ENCODE results near the gene SLC12A5. TPM values are rescaled to one million over a fixed set of nuclear protein-coding genes. Genes with fewer than 3 reads are reported as not detected.

The SLC12A5 gene
- total RNA-seq, 1 donor from 2014 or later: not detected

DNA sequence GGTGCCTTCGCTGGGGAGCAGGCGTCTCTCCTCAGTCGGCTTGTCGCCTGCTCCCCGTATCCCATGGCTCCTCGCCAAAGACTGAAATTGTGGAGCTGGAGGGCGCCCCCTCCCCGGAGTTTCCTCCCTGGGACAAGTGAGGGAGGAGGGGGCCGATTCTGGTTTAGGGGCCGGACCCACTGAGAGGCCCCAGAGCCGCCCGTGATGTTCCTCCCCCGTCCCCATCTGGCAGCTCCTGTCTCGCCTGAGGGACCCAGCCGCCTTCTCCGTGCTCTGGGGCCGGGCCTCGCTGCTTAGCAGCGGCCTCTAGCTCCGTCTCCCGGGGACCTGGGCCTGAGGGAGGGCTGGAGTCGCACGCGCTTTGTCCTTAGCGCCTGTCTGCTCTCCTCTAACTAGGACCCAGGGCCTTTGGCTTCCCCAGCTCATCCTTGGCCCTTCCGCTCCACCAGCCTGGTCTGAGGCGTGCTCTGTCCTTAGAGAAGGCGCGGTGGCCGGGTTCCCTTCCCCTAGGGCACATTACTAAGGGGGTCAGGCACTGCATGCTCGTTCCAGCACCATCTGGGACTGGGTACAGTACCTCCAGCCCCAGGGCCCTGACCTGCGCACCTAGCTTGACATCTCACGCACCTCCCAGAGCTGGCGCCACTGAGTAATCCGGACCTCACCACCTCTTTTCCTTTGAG is 29.7 kb downstream of the SLC12A5 start:
- TF ChIP-seq, protein P1, sequence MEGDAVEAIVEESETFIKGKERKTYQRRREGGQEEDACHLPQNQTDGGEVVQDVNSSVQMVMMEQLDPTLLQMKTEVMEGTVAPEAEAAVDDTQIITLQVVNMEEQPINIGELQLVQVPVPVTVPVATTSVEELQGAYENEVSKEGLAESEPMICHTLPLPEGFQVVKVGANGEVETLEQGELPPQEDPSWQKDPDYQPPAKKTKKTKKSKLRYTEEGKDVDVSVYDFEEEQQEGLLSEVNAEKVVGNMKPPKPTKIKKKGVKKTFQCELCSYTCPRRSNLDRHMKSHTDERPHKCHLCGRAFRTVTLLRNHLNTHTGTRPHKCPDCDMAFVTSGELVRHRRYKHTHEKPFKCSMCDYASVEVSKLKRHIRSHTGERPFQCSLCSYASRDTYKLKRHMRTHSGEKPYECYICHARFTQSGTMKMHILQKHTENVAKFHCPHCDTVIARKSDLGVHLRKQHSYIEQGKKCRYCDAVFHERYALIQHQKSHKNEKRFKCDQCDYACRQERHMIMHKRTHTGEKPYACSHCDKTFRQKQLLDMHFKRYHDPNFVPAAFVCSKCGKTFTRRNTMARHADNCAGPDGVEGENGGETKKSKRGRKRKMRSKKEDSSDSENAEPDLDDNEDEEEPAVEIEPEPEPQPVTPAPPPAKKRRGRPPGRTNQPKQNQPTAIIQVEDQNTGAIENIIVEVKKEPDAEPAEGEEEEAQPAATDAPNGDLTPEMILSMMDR (IDR thresholded peaks at IDR 0.05; ENCODE audit: insufficient read depth, low read length, severe bottlenecking): no peak
- no peak for DNase-seq (ENCODE audit: low read depth)
- Histone ChIP-seq H3K4me3 (ENCODE audit: low read depth, low read length) (no peak overlapping the region), H3K27me3 (ENCODE audit: control insufficient read depth, insufficient read depth, low read length) (peaks cover 15% of the 10 kb centered on the region), H3K36me3 (ENCODE audit: control insufficient read depth, insufficient read depth, low read length) (peaks cover 5% of the 10 kb centered on the region)
- FAIRE-seq: no peak

DNA sequence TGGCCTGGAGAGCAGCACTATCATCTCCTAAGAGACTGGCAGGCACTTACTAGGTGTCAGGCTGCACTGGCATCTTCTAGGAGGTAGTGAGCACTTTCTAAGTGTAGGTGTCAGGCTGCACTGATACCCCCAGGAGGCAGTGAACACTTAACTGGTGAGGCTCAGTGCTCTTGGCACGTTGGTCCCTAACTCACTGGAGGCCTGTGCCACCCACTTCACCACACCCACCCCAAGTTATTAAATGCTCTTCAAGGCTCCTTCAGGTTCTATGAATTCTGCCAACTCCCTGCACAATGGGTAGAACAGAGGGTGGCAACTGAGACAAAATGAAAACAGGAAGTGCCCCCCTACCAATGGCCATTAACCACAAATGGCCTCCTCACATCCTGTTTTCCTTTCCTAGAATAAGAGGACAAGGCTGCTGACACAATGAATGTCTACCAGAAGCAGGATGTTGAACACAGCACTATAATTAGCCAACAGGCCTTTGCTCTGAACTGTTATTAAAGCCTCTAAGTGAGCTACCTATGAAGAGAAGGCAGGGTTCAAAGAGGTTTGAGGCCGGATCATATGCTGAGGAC is 31.4 kb downstream of the SLC12A5 start:
- Histone ChIP-seq H3K36me3 (ENCODE audit: control insufficient read depth, insufficient read depth, low read length) (peaks cover 15% of the 10 kb centered on the region), H3K4me3 (ENCODE audit: low read depth, low read length) (no peak overlapping the region), H3K27me3 (ENCODE audit: control insufficient read depth, insufficient read depth, low read length) (peaks cover 15% of the 10 kb centered on the region)
- FAIRE-seq (no peak), DNase-seq (ENCODE audit: low read depth) (no peak)
- TF ChIP-seq, protein P1 (IDR thresholded peaks at IDR 0.05; ENCODE audit: insufficient read depth, low read length, severe bottlenecking): no peak

DNA sequence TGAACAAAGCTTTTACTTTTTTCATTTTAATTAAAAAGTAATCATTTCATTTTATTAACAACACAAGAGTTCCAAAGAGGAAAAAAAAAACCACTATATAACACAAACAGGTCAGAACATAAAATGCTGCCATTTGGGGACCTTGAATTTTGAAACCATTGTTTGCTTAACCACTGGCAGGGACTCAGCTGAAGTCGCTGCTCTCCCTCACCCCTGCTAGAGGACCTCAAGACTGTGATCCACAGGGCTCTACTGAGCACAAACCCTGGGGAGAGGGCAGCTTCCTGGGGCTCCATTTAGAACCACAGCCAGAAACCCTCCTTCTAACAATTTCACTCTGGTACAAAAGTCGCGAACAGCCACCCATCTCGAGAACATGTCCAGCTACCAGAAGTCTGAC is 32.0 kb downstream of the SLC12A5 start:
- H3K36me3 ChIP-seq (ENCODE audit: control insufficient read depth, insufficient read depth, low read length): peaks cover 15% of the 10 kb centered on the region
- no peak overlapping the region for H3K4me3 ChIP-seq (ENCODE audit: low read depth, low read length)
- H3K27me3 ChIP-seq (ENCODE audit: control insufficient read depth, insufficient read depth, low read length): peaks cover 13% of the 10 kb centered on the region
- FAIRE-seq (no peak), DNase-seq (ENCODE audit: low read depth) (no peak)
- TF ChIP-seq, protein P1 (IDR thresholded peaks at IDR 0.05; ENCODE audit: insufficient read depth, low read length, severe bottlenecking): no peak

DNA sequence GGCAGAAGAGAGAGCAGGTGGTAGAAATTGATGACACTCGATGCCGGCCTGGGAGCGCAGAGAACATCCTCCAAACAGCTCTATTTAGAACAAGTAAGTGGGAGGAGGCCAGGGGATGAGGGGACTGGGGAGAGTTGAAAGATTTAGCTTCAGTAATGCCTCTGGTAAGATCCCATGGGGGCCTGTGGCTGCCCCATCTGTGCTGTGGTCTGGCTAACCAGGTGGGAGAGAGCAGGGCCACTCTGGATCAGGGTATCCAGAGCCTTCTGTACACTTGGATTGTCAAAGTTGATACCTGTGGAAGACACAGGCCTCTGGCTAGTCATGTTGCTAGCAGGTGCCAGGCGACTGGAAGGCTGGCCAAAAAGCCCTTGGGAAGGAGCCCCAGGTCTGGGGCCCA is 33.1 kb downstream of the SLC12A5 start:
- H3K27me3 ChIP-seq (ENCODE audit: control insufficient read depth, insufficient read depth, low read length): peaks cover 5% of the 10 kb centered on the region
- FAIRE-seq: no peak
- peaks cover 21% of the 10 kb centered on the region for H3K36me3 ChIP-seq (ENCODE audit: control insufficient read depth, insufficient read depth, low read length)
- TF ChIP-seq, protein P1 (IDR thresholded peaks at IDR 0.05; ENCODE audit: insufficient read depth, low read length, severe bottlenecking): no peak
- no peak for DNase-seq (ENCODE audit: low read depth)
- no peak overlapping the region for H3K4me3 ChIP-seq (ENCODE audit: low read depth, low read length)

DNA sequence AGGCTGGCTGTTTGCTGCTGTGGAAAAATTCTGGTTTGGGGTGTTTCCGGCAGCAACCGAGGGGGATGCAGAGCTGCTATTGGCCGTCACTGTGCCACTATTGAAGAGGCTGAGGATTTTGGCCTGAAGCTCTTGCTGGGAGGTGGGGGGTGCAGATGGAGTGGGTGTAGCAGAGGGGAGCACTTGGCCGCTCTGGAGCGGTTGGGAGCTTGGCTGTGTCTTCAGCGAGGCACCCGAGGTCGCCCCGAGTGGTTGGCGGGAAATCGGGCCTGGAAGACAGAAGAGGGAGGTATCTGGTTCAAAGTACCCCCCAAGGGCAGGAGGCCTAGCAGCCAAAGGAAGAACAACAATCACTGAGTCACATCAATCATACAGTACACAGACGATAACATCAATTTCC is 33.6 kb downstream of the SLC12A5 start:
- TF ChIP-seq, protein P1 (IDR thresholded peaks at IDR 0.05; ENCODE audit: insufficient read depth, low read length, severe bottlenecking): no peak
- Histone ChIP-seq H3K36me3 (ENCODE audit: control insufficient read depth, insufficient read depth, low read length) (peaks cover 21% of the 10 kb centered on the region), H3K4me3 (ENCODE audit: low read depth, low read length) (no peak overlapping the region), H3K27me3 (ENCODE audit: control insufficient read depth, insufficient read depth, low read length) (peaks cover 3% of the 10 kb centered on the region)
- no peak for FAIRE-seq
- DNase-seq (ENCODE audit: low read depth): no peak

All from bronchial epithelial cell (primary cell).